Middle frontal gyrus (tissue), 1 donor: ENCODE results near the gene GLTPD2.
"Not testable (repeated sequence)": the region's sequence is repeated elsewhere in the genome, so short reads cannot be mapped to it uniquely, and the experiment has no call there.

Experiments
- DNase-seq: peaks from one replicate; pipeline ENCODE4 v3.0.0-alpha.2; 2015; ENCODE audit warnings: low spot score; ENCODE audit errors: extremely low spot score

GLTPD2 gene

GRCh38 chr17:4807605-4808377 is 19.0 kb downstream of the GLTPD2 start:
- no peak for DNase-seq

- peak; percentile 14 for DNase-seq
These were observed 19.6 kb downstream of the GLTPD2 start for GRCh38 chr17:4808378-4808767.

GRCh38 chr17:4810696-4811290 is 22.0 kb downstream of the GLTPD2 start:
- DNase-seq: no peak

- no peak for DNase-seq
These were observed 22.7 kb downstream of the GLTPD2 start for GRCh38 chr17:4811471-4811870.

- DNase-seq: no peak
These were observed 23.9 kb downstream of the GLTPD2 start for GRCh38 chr17:4812690-4813089.

- DNase-seq: no peak
These were observed 26.4 kb downstream of the GLTPD2 start for GRCh38 chr17:4815043-4815675.

GRCh38 chr17:4816826-4817225 is 28.1 kb downstream of the GLTPD2 start:
- no peak for DNase-seq

- no peak for DNase-seq
These were observed 29.5 kb downstream of the GLTPD2 start for GRCh38 chr17:4818276-4818675.

- no peak for DNase-seq
These were observed 34.1 kb downstream of the GLTPD2 start for GRCh38 chr17:4822835-4823234.

GRCh38 chr17:4823373-4824089 is 34.8 kb downstream of the GLTPD2 start:
- no peak for DNase-seq

- DNase-seq: no peak
These were observed 38.6 kb downstream of the GLTPD2 start for GRCh38 chr17:4827399-4827798.

GRCh38 chr17:4832829-4833177 is 44.0 kb downstream of the GLTPD2 start:
- DNase-seq: not testable (repeated sequence)

GRCh38 chr17:4833178-4833940 is 44.6 kb downstream of the GLTPD2 start, which contains the start of gene MINK1:
MINK1 (plus strand) TSS chr17:4833340; CDS start chr17:4833584, 244 bp downstream.
- DNase-seq: peak; percentile 86

GRCh38 chr17:4833941-4834680 is 45.3 kb downstream of the GLTPD2 start:
- DNase-seq: no peak

- no peak for DNase-seq
These were observed 45.9 kb downstream of the GLTPD2 start for GRCh38 chr17:4834681-4835020.

- no peak for DNase-seq
These were observed 47.5 kb downstream of the GLTPD2 start for GRCh38 chr17:4836221-4836620.

GRCh38 chr17:4837471-4838308 is 48.9 kb downstream of the GLTPD2 start:
- DNase-seq: peak; percentile 42

GRCh38 chr17:4838309-4838785 is 49.6 kb downstream of the GLTPD2 start:
- no peak for DNase-seq

- DNase-seq: no peak
These were observed 50.5 kb downstream of the GLTPD2 start for GRCh38 chr17:4839221-4839620.
